Ascending aorta (tissue), 2 donors: ENCODE measurements around the gene HYAL1. TPM values are rescaled to one million over a fixed set of nuclear protein-coding genes. Genes with fewer than 3 reads are reported as not detected.

Experiments
- DNase-seq, 2 donors: peaks; one replicate each; pipeline ENCODE4 v3.0.0-alpha.2; 2019; ENCODE audit warnings: low spot score in 2 of 2
- H3K27ac ChIP-seq, 2 donors: fragments of 200-600 bp; sonication (generic); one replicate each; pipeline ENCODE4 v1.5.1; 2016 to 2017; ENCODE audit warnings: mild to moderate bottlenecking in 1 of 2
- H3K27me3 ChIP-seq: fragments of 200-600 bp; sonication (generic); one replicate; pipeline ENCODE4 v1.5.1; 2017
- H3K36me3 ChIP-seq, 2 donors: fragments of 200-600 bp; sonication (generic); one replicate each; pipeline ENCODE4 v1.5.1; 2016
- H3K4me1 ChIP-seq, 2 donors: fragments of 200-600 bp; sonication (generic); one replicate each; pipeline ENCODE4 v1.5.1; 2016 to 2017; ENCODE audit warnings: mild to moderate bottlenecking in 1 of 2
- H3K4me3 ChIP-seq, 2 donors: fragments of 200-600 bp; sonication (generic); one replicate each; pipeline ENCODE4 v1.5.1; 2016 to 2017; ENCODE audit warnings: mild to moderate bottlenecking in 1 of 2
- H3K9me3 ChIP-seq, 2 donors: fragments of 200-600 bp; sonication (generic); one replicate each; pipeline ENCODE4 v1.5.1; 2016
- CTCF ChIP-seq, 3 experiments: fragments of 200-600 bp in 2 of 3; fragments of 450-650 bp in 1 of 3; sonication (generic) in 2 of 3; IDR thresholded peaks; one replicate each; pipeline ENCODE4 v1.5.1; 2016 to 2019; ENCODE audit warnings: antibody characterized with exemption in 3 of 3, mild to moderate bottlenecking in 1 of 3, moderate library complexity in 1 of 3
- intact Hi-C: fragments of 100-400 bp; cut with DNase I; formaldehyde crosslinking; loops from one replicate; pipeline ENCODE4 v1.15.1; 2023
- total RNA-seq: library from RNA; depleted of rRNA; stranded (reverse); fragments of >200 nt; gene quantifications from one replicate; pipeline ENCODE4 v1.1.0, GENCODE V29; 2016

Gene HYAL1
- total RNA-seq, 1 donor from 2014 or later: 49.5 TPM

GRCh38 chr3:50318615-50319014, 15.2 kb upstream of the HYAL1 start:
- Histone ChIP-seq H3K9me3 (no peaks in the 10 kb centered on the region), H3K4me3 (peak overlapping the region in 1 of 2 donors; percentile 21), H3K27ac (peak overlapping the region in 1 of 2 donors; percentile 19), H3K36me3 (peaks cover 0 to 21% of the 10 kb centered on the region in 2 donors), H3K27me3 (no peaks in the 10 kb centered on the region), H3K4me1 (peaks cover 8 to 28% of the 10 kb centered on the region in 2 donors)
- no peak for TF ChIP-seq CTCF (IDR thresholded peaks at IDR 0.05)
- DNase-seq: no peak
- intact Hi-C loops: no loop called here

GRCh38 chr3:50318163-50318562, 14.8 kb upstream of the HYAL1 start:
- Histone ChIP-seq H3K4me3 (peak overlapping the region in 1 of 2 donors; percentile 5), H3K9me3 (no peaks in the 10 kb centered on the region), H3K36me3 (peaks cover 0 to 21% of the 10 kb centered on the region in 2 donors), H3K27me3 (no peaks in the 10 kb centered on the region), H3K4me1 (peaks cover 8 to 28% of the 10 kb centered on the region in 2 donors), H3K27ac (no peak overlapping the region)
- intact Hi-C loops: no loop called here
- DNase-seq: no peak
- no peak for TF ChIP-seq CTCF (IDR thresholded peaks at IDR 0.05)

GRCh38 chr3:50317300-50317699, 13.9 kb upstream of the HYAL1 start:
- Histone ChIP-seq H3K27me3 (no peaks in the 10 kb centered on the region), H3K36me3 (peaks cover 0 to 21% of the 10 kb centered on the region in 2 donors), H3K4me1 (peaks cover 8 to 27% of the 10 kb centered on the region in 2 donors), H3K27ac (no peak overlapping the region), H3K9me3 (no peaks in the 10 kb centered on the region), H3K4me3 (no peak overlapping the region)
- intact Hi-C loops: no loop called here
- no peak for DNase-seq
- TF ChIP-seq CTCF (IDR thresholded peaks at IDR 0.05): no peak

- Histone ChIP-seq H3K27me3 (no peaks in the 10 kb centered on the region), H3K4me3 (no peak overlapping the region), H3K4me1 (peaks cover 8 to 22% of the 10 kb centered on the region in 2 donors), H3K9me3 (no peaks in the 10 kb centered on the region), H3K27ac (no peak overlapping the region), H3K36me3 (peaks cover 0 to 21% of the 10 kb centered on the region in 2 donors)
- intact Hi-C loops: no loop called here
- no peak for DNase-seq
- no peak for TF ChIP-seq CTCF (IDR thresholded peaks at IDR 0.05)
Observed at GRCh38 chr3:50316657-50317242, 13.4 kb upstream of the HYAL1 start.

- no peak for TF ChIP-seq CTCF (IDR thresholded peaks at IDR 0.05)
- H3K4me1 ChIP-seq: peaks cover 2 to 12% of the 10 kb centered on the region in 2 donors
- no peak overlapping the region for H3K4me3 ChIP-seq
- H3K27ac ChIP-seq: no peak overlapping the region
- H3K9me3 ChIP-seq: no peaks in the 10 kb centered on the region
- H3K27me3 ChIP-seq: no peaks in the 10 kb centered on the region
- H3K36me3 ChIP-seq: peaks cover 0 to 21% of the 10 kb centered on the region in 2 donors
- intact Hi-C loops: no loop called here
- DNase-seq: no peak
Observed at GRCh38 chr3:50314816-50315215, 11.4 kb upstream of the HYAL1 start.
